MV-4-11 (cell line): ENCODE results near the gene AR.
A peak's percentile ranks its signal among the peaks of the same experiment; 100 is the strongest.
"Not testable (repeated sequence)": the region's sequence is repeated elsewhere in the genome, so short reads cannot be mapped to it uniquely, and the experiment has no call there.

Experiments used
- DNase-seq: peaks from one replicate; lab custom pipeline; 2025; lab: John Stamatoyannopoulos, UW

The AR gene

DNA sequence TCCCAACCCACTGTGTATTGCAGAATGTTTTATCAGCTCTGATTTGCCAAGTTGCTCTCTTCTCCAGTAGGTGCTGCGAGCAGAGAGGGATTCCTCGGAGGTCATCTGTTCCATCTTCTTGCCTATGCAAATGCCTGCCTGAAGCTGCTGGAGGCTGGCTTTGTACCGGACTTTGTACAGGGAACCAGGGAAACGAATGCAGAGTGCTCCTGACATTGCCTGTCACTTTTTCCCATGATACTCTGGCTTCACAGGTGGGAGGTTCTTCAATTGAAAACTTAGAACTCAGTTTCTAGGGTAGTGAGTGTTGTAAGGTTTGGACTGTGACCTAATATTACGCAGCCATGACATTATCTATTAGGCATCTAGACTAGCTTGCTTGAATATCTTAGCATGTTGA is 24.9 kb downstream of the AR start:
- no peak for DNase-seq

DNA sequence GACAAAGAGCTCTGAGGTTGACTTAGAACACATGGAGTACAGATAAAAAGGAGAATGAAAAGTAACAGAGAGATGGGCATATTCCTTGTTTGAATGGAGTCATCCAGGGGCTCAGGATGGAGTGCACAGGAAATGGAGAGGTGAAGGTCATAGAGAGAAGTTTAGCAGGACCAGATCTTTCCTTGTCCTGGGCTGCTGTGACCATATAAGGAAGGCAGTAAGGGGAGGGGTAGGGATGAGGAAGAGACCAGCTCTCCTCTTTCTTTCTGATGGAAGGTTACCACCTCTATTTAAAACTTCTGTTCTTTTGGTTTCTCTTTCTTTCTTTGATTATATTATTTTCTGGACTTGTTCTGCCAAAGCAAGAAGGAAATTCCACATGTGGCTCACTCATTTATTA is 27.0 kb downstream of the AR start:
- no peak for DNase-seq

DNA sequence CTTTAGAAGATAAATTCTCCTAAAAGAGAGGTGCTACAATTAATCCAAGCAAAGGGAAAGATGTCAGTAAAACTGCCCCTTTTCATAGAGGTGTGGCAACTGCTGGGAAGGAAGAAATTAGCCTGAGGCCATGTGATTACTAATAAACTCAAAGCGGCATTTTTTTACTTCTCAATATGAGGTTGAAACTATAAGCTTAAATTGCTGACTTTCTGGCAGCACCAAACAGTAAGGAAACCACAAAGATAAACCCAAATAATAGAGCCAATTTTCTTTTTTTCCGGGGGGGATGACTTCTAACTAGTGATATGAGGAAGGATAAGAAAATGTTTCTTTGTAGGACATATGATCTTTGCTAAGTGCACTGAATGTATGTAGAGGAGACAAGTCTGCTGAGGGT is 30.9 kb downstream of the AR start:
- DNase-seq, result no peak

DNA sequence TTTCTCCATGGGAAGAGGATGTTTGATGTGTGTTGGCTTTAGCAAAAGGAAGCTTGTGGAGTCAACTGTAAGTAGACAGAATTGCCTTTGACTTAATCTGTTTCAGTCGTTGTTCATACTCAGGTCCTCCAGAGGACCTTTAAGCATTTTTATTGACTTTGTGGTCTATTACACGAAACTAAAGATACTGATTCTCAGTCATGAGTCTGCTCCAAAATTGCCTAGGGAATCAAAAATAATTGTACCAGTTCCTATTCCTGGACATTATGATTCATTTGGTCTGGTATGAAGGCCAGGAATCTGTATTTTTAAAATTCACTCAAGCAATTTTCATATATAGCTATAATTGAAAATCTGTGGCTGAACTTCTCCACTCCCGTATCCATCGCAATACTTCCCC is 38.6 kb downstream of the AR start:
- DNase-seq, result no peak

DNA sequence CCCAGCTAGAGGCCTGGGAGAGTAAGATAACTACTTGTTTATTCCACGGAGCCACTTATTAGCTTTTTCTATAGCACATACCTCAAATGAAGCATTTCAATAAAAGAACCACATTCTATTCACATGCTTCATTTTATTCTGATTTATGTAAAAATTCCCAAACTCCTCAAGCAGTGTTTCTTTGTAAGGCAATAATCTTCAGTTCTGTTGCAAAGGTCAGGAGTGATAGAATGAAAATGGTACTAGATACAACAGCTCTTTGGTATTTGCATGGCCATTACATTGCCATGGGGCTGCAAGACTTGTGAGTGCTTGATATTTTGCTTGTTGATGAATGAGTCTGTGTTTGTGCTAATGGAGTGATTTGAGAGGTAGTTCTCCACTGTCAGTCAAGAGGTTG is 39.4 kb downstream of the AR start:
- no peak for DNase-seq

DNA sequence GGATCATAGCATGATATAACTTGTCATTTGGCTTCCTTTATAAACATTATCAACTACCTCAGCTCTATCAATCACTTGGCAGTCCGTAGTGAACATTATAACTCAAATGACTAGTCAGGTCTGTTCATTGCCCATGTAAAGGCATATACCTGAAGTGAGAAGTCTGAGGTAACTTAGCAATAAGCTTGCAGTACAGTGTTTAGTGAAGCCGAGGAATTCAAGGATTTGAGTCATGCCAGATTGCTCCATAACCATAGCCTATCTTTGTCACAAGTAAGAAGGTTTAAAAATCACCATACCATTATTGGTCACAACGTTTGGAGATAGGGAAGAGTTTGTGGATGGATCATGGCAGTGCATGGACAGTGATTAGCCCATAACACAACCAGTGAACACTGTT is 41.6 kb downstream of the AR start:
- no peak for DNase-seq

DNA sequence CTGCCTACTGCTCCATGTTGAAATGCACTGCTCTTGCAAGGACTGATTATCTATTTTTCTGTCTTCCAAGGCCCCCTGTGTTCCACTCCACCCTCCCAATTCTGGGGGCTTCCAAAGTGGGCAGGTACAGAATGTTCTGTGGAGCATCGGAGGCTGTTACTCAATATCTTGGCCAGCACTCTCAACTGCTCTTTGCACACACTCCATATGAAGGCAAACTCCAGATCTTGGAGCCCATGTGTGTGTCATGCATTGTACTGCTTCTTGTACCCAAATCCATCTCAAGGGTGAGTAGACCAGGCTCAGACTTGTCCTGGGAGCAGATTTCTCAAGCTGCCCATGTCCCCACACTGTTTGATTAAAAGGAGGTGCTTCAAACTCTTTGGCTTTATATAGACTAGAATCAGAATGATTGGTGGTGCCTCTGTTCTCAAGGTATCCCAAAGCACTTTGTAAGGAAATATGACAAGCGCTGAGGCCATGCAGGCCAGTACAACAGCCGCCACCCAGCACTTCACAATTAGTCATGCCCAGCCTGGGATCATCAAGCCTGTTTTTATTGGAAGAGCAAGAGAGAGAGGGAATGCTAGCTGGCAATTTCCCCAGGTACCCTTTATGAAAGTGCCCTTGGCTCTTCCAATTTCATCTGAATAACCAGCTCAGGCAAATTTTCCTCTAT is 44.3 kb downstream of the AR start:
- DNase-seq, result no peak

DNA sequence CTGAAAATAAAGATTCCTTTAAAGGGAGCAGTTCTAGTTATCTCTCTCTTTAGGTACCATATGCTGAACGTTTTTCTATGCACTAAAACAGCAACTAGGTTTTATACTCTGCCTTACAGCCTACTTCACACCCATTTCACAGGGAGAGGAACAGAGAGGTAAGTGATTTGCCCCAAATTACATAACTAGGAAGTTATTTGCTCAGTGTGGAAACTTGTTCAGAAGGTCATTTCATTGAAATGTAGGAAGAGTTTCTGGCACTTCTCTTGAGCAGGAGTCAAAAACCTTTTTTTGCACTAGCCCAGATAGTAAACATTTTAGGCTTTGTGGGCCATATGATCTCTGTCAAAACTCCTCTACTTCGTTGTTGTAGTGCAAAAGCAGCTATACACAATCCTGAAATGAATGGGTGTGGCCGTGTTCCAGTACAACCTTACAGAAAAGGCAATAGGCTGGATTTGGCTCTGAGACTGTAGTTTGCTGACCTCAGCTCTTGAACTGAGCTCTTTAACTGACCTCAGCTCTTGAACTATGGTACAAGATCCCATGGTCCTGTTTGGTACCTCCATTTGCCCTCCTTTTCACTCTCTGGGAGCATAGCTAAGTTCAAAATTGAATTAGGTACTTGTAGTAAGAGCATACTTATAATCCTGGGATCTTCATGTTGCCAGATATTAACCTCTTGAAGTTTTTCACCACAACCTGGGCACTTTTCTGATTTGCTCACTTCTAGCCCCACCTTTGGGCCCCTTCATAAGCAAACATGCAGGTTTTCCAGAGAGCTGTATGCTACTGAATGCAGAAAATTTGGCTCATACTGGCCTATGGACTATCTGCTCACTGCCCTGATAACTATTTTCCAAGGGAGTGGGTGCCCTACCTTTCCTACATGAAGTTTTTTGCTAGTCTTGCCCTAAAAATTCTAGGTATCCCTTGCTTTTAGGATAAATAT is 53.3 kb downstream of the AR start:
- no peak for DNase-seq

DNA sequence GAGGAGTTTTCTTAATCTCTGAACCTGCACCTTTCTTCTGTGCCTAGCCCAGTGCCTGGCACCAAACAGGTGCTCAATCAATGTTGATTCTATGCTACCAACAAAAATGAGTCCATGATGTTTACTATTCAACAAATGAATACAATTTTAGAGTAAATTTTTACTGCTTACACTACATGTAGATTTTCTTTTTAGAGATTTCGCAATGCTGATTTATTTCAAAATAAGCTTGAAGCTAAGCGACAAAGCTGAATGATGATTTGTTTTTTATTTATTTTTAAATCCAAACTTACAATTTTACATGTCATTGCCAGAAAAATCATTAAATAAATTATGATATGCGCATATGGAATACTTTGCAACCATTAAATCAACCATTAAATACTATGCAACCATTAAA is 55.7 kb downstream of the AR start:
- DNase-seq, result no peak

DNA sequence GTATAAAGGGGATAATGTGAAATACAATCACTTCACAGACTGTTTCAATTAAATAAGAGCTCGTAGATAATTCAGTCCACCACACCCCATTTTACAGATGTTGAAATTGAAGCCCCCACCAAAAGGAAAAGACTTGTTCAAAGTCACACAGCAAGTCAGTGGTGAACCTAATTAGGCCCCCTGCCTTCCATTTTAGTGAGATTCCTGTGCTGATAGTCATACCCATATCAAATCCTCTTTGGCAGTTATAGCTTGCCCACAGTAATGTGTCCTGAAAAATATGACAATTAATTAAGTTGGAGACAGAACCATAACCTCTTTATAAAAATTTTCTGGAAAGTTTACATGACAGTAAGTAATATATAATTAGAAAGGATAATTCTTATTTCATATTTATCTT is 58.0 kb downstream of the AR start:
- DNase-seq, result no peak

DNA sequence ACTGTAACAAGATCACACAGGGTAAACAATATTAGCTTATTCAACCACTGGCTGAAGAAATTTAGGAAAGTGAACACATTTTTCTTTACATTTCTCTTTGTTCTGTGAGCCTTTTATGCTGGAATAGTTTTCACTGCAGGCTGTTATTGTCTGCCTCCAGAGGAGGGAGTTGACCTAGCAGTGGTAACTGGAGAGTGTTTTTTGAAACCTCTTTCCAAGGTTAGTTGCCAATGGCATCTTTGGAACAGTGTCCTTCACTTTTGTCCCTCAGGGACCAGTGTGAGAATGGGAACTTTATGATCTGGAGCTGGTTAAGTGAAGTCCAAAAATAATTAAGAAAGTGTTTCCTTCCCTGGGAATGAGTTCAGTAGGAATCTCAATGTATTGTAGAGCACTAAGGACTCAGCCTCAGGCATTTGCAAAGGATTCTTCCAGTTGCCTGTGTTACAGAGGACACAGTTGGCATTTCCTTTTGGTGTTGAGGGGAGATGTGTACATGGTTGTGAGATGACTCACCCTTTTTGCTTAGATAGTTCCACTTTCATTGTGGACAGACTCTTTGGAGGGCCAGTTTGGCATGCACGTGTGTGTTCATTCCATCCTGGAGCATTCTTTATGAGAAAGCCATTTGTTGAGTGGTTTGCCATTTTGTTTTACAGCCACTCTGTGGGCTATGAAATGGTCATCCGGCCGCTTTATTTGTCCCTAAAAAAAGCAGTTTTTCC is 61.3 kb downstream of the AR start:
- peak; percentile 39 for DNase-seq

DNA sequence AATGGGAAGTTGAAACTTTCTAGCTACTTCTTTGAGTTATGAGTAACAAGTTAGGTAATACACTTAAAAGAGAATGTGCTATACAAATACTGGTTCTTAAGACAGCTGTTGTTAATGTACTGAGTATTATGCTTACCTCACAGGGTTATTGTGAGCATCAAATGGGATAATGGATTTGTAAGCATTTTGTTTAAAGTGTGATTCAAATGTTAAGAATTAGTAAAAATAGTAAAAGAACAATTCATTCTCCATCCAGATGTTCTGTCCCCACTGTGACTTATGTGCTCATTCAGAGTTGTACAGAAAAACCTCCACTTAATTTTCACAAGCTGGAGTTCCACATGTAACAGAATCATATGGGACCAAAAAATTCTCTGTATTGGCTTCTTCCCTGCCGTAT is 63.6 kb downstream of the AR start:
- DNase-seq, result peak; percentile 49

DNA sequence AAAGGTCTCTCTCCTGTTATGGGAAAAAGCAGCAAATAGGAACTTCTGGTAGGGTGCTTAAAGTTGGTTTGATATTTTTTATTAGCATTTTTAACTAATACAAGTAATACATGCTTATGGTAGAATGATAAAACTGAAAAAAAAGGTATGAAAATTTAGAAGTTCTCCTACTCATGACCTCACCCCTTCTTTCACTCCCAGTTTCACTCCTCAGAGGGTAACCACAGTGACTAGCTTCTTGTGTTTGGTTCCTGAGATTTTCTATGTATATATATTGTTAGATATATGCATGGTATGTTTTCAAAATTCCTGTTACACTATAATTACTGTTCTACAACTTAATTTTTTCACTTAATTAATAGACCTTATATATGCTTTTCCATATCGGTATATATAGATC is 66.5 kb downstream of the AR start:
- DNase-seq, result no peak

DNA sequence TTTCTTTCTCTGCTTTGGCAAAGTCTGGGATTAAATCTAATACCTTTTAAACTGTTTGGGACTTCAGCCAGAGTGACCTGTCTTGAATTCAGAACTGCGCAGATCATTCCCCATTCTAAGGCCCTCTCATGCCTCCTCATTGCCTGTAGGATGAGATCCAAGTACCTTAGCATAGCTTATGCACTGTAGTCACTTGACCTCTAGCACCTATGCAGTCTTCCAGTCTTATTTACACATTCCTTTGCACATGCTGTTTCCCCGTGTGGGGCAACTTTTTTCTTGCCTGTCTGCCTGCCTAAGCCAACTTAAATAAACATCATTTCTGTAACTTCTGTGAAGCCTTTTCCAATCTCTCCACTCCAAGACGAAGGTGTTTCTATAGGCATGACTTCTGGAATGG is 68.4 kb downstream of the AR start:
- DNase-seq, result no peak

DNA sequence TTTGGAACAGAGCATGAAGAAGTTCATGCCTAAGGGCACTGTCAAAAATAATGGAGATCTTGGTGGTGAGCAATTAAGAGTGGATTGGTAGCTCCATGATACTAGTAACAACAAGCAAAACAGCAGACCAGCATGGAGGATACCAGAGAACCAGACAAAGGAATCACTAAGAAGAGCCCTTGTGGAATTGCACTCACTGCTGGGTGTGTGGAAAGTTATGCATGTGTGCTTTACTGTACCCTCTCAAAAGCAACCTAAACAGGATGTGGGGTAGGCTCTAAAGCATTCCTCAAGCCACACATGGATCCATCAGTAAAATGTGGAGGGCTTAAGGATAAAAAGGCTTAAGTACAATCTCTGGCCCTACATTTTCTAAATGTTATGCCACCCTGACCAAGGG is 69.5 kb downstream of the AR start:
- no peak for DNase-seq

DNA sequence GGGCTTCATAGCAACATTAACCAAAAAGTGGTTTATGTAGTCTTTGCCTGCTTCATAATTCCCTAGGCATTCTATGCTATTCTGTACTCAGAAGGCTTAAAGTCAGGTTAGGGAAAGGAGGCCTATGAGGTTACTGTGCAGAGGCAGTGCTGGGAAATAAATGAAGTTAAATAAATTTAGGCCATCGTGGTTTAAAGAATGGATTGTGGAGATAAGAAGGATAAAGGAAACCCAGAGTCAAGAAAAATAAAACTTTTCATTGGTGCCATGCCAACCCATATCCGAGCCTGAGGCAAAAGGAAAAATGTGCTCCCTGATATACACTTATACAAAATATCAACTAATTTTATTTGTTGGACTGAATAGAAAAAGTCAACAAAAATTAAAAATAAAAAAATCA is 70.2 kb downstream of the AR start:
- no peak for DNase-seq

DNA sequence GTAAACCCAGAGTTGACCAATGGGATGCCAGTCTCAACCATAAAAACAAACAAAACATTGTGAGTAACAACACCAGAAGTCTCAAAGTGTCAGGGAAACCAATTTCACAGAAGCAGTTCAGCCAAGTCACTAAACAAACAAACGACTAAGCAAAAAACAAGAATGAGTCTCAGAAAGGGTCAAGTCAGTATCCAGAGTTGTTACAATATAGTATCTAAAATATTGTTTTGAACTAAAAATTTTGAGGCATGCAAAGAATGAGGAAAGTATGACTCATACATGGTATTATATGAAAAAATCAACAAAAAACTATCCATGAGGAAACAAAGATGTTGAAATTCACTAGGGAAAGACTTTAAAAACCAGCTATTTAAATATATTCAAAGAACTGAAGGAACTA is 70.6 kb downstream of the AR start:
- no peak for DNase-seq

DNA sequence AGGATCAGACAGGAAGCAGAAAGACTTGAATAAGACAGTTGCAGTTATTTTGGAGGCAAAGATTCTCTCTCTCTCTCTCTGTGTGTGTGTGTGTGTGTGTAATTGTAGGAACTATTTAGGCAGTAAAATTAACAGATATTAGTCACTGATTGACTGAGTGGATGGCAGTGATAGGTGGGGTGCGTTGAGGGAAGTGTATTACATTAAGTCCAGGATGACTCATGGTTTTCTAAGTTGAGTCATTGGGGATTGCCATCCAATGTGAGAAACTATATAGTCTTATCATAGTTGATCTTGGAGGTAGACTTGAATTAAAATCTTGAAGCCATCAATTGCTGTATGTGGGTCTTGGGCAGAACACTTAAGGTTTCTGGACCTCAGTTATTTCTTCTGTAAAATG is 75.4 kb downstream of the AR start:
- peak; percentile 0 for DNase-seq

DNA sequence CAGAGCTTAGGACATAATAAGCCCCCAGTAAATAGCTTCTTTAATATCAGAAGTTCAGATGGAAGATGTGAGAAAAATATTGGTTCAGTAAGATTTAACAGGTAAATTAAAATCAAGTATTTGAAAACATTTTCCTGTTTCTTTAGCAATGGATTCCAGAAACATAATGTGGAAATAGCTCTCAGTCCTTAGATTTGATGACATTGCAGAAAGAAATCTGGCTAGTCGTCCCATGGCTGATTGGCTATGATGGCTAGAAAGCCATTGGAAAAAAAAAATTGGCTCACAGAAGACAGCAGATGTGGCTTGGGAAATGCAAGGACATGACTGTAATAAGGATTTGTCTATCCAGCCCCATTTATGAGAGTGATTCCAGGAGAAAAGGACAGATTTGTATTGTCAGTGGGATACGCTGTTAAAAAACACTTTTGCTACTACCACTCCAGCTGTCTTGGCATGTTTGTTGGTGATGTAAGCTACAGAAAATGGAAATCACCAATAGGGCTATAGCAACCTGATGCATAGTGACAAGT is 78.3 kb downstream of the AR start:
- DNase-seq, result no peak

DNA sequence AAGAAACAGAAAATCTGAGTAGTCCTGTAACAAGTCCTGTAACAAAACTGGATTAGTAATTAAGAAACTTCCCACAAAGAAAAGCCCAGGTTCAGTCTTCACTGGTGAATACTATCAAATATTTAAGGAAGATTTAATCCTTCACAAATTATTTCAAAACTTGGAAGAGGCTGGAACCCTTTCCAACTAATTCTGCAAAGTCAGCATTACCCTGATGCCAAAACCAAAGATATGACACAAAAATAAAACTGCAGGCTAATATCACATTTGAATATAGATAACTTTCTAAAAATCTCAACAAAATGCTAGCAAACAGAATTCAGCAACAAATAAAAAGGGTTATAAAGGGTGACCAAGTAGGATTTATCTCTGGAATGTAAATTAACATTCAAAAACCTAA is 80.5 kb downstream of the AR start:
- DNase-seq, result no peak

DNA sequence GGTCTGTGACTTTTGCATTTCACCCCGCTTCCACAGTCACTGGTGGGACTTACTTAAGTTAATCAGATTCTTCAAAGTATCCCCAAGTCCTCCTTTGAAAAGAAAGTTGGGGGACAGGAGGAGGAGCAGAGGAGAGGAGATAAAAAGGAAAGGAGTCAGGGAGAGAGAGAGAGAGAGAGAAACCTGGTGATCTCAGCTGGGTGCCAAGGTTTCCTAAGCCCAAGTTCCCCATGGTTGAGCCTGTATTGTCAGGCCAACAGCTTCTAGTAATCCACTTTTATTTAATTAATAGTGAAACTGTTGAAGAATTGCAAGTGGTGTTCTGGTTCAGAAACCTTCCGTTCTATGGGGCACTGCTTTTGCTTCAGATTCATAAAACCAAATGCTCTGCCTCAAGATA is 91.6 kb downstream of the AR start:
- DNase-seq, result no peak

DNA sequence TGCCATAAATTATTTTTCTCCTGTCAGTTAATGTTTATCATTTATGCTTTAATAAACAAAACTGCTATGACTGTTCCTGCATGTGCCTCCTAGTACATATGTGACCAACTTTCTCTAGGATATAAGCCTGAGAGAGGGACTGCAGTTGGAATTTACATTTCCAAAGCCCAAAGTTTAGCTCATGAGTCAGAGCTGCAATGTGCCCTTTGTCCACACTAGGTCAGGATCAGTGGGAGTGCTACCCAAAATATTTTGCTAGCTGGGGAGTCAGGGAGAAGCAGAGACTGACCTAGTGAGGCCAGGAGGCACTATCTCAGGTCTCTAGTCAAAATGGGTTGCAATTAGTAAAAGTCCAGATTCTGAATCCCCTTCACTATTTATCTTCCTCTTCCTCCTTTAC is 92.7 kb downstream of the AR start:
- DNase-seq, result no peak

DNA sequence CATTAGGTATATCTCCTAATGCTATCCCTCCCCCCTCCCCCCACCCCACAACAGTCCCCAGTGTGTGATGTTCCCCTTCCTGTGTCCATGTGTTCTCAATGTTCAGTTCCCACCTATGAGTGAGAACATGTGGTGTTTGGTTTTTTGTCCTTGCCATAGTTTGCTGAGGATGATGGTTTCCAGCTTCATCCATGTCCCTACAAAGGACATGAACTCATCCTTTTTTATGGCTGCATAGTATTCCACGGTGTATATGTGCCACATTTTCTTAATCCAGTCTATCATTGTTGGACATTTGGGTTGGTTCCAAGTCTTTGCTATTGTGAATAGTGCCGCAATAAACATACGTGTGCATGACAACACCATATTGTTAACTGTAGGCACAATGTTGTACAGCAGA is 93.5 kb downstream of the AR start:
- not testable (repeated sequence) for DNase-seq
